PC-3 (cell line): ENCODE measurements around the gene SOBP. TPM values are rescaled to one million over a fixed set of nuclear protein-coding genes. Genes with fewer than 3 reads are reported as not detected.

ENCODE experiments used
- ATAC-seq: fragments of 200-7000 bp; cut with Tn5 transposase; 2 replicates; pipeline ENCODE4 v1.9.1; 2020; ENCODE audit warnings: mild to moderate bottlenecking, moderate library complexity
- BruUV-seq: library from RNA; stranded (reverse); fragments of 400-500 nt; replicated peaks from 2 replicates; lab custom pipeline; 2021; lab: Mats Ljungman, UMichigan
- CTCF ChIA-PET: fragments of 300-600 bp; sonication (Branson Sonifier 250); formaldehyde crosslinking; loops from one replicate; lab custom pipeline; 2022; ENCODE audit warnings: antibody characterized with exemption; lab: Charles Lee
- POLR2A ChIA-PET: fragments of 300-600 bp; sonication (Branson Sonifier 250); formaldehyde crosslinking; loops from one replicate; lab custom pipeline; 2022; ENCODE audit warnings: antibody characterized with exemption; ENCODE audit not compliant: unreplicated experiment; lab: Charles Lee
- DNase-seq: peaks from one replicate; pipeline ENCODE4 v3.0.0-alpha.2; 2015
- H2AFZ ChIP-seq: fragments of 300-600 bp; sonication (generic); 2 replicates; pipeline ENCODE4 v1.6.0; 2016; ENCODE audit warnings: antibody characterized with exemption, low read length
- H3F3A ChIP-seq: fragments of 300-600 bp; sonication (generic); one replicate; pipeline ENCODE4 v1.6.0; 2017; ENCODE audit warnings: antibody characterized with exemption, low read length, control low read depth, mild to moderate bottlenecking; ENCODE audit not compliant: unreplicated experiment
- H3K27ac ChIP-seq: fragments of 300-600 bp; sonication (generic); 2 replicates; pipeline ENCODE4 v1.5.1; 2016; ENCODE audit warnings: mild to moderate bottlenecking, low read length
- H3K27me3 ChIP-seq: fragments of 300-600 bp; sonication (generic); 2 replicates; pipeline ENCODE4 v1.6.1; 2016; ENCODE audit warnings: low read length, mixed read lengths
- H3K36me3 ChIP-seq: fragments of 300-600 bp; sonication (generic); 2 replicates; pipeline ENCODE4 v1.6.1; 2016; ENCODE audit warnings: low read depth, mixed run types, low read length, mixed read lengths
- H3K4me1 ChIP-seq: fragments of 300-600 bp; sonication (generic); 2 replicates; pipeline ENCODE4 v1.5.1; 2016; ENCODE audit warnings: low read length; ENCODE audit not compliant: insufficient read depth
- H3K4me2 ChIP-seq: fragments of 300-600 bp; sonication (generic); 2 replicates; pipeline ENCODE4 v1.6.0; 2016; ENCODE audit warnings: low read length
- H3K4me3 ChIP-seq: fragments of 300-600 bp; sonication (generic); 2 replicates; pipeline ENCODE4 v1.5.1; 2016; ENCODE audit warnings: mild to moderate bottlenecking, low read length, mixed read lengths
- H3K79me2 ChIP-seq: fragments of 300-600 bp; sonication (generic); 2 replicates; pipeline ENCODE4 v1.6.1; 2017; ENCODE audit warnings: low read length, mixed read lengths
- H3K9ac ChIP-seq: fragments of 300-600 bp; sonication (generic); 2 replicates; pipeline ENCODE4 v1.6.0; 2016; ENCODE audit warnings: mild to moderate bottlenecking, low read length
- H3K9me2 ChIP-seq: fragments of 300-600 bp; sonication (generic); replicated peaks from 2 replicates; pipeline ENCODE4 v1.6.1; 2016; ENCODE audit warnings: mixed run types, low read length, mixed read lengths
- H3K9me3 ChIP-seq: fragments of 300-600 bp; sonication (generic); 2 replicates; pipeline ENCODE4 v1.6.1; 2016; ENCODE audit warnings: low read length, mixed read lengths
- H4K20me1 ChIP-seq: fragments of 300-600 bp; sonication (generic); 2 replicates; pipeline ENCODE4 v1.6.1; 2016; ENCODE audit warnings: low read length, mixed read lengths
- CTCF ChIP-seq: fragments of 300-600 bp; sonication (generic); conservative IDR thresholded peaks from 2 replicates; pipeline ENCODE4 v1.5.1; 2017; ENCODE audit warnings: antibody characterized with exemption, low read depth, mild to moderate bottlenecking, low read length
- EZH2 ChIP-seq: fragments of 300-600 bp; sonication (generic); IDR thresholded peaks from one replicate; pipeline ENCODE4 v1.6.1; 2017; ENCODE audit warnings: antibody characterized with exemption, mild to moderate bottlenecking, low read length; ENCODE audit not compliant: unreplicated experiment
- EZH2phosphoT487 ChIP-seq: fragments of 300-600 bp; sonication (generic); IDR thresholded peaks from 2 replicates; pipeline ENCODE4 v1.6.1; 2018; ENCODE audit warnings: mild to moderate bottlenecking, antibody characterized with exemption, low read length, borderline replicate concordance
- intact Hi-C: fragments of 100-400 bp; cut with micrococcal nuclease; formaldehyde crosslinking; loops from 2 replicates; pipeline ENCODE4 v1.9.0; 2023
- total RNA-seq: library from RNA; depleted of rRNA; stranded (reverse); fragments of >200 nt; gene quantifications from 2 replicates; pipeline ENCODE4 v1.2.3, GENCODE V29; 2014

Gene SOBP
- total RNA-seq, 1 experiment from 2014 or later, result 0.15 TPM

GRCh38 chr6:107591346-107591745, 101.4 kb downstream of the SOBP start:
- Histone ChIP-seq H3K9me3 (no peaks in the 10 kb centered on the region), H3K4me2 (no peak overlapping the region), H2AFZ (no peak overlapping the region), H4K20me1 (no peaks in the 10 kb centered on the region), H3K9me2 (no peaks in the 10 kb centered on the region), H3K36me3 (no peaks in the 10 kb centered on the region), H3K4me3 (no peak overlapping the region), H3K27ac (no peak overlapping the region), H3K79me2 (no peaks in the 10 kb centered on the region), H3F3A (no peaks in the 10 kb centered on the region), H3K9ac (no peak overlapping the region), H3K4me1 (no peaks in the 10 kb centered on the region), H3K27me3 (peaks cover 60% of the 10 kb centered on the region)
- TF ChIP-seq CTCF (no peak), EZH2phosphoT487 (no peak), EZH2 (no peak)
- ATAC-seq, result no peak
- ChIA-PET POLR2A (no interaction called here), CTCF (no interaction called here)
- DNase-seq, result no peak
- BruUV-seq, result no TSS peak
- intact Hi-C loops, result no loop called here

- CTCF ChIA-PET, result no interaction called here
- no peaks in the 10 kb centered on the region for H3K4me1 ChIP-seq
- H3K79me2 ChIP-seq, result no peaks in the 10 kb centered on the region
- no peak overlapping the region for H3K27ac ChIP-seq
- H3F3A ChIP-seq, result no peaks in the 10 kb centered on the region
- H3K4me3 ChIP-seq, result no peak overlapping the region
- intact Hi-C loops, result no loop called here
- H3K36me3 ChIP-seq, result no peaks in the 10 kb centered on the region
- ATAC-seq (no peak), DNase-seq (no peak)
- H3K27me3 ChIP-seq, result peaks cover 45% of the 10 kb centered on the region
- H3K9ac ChIP-seq, result no peak overlapping the region
- no TSS peak for BruUV-seq
- no peak overlapping the region for H2AFZ ChIP-seq
- H4K20me1 ChIP-seq, result no peaks in the 10 kb centered on the region
- TF ChIP-seq CTCF, result no peak
- TF ChIP-seq EZH2, result no peak
- TF ChIP-seq EZH2phosphoT487, result no peak
- POLR2A ChIA-PET, result no interaction called here
- H3K4me2 ChIP-seq, result no peak overlapping the region
- H3K9me2 ChIP-seq, result no peaks in the 10 kb centered on the region
- no peaks in the 10 kb centered on the region for H3K9me3 ChIP-seq
Observed at GRCh38 chr6:107592806-107593205, 102.9 kb downstream of the SOBP start.

GRCh38 chr6:107594736-107595135, 104.8 kb downstream of the SOBP start:
- Histone ChIP-seq H3K4me2 (no peak overlapping the region), H4K20me1 (no peaks in the 10 kb centered on the region), H3K9me3 (no peaks in the 10 kb centered on the region), H3K9ac (no peak overlapping the region), H3K79me2 (no peaks in the 10 kb centered on the region), H3K27me3 (peaks cover 26% of the 10 kb centered on the region), H3K4me1 (no peaks in the 10 kb centered on the region), H3K4me3 (no peak overlapping the region), H2AFZ (no peak overlapping the region), H3K9me2 (no peaks in the 10 kb centered on the region), H3K36me3 (no peaks in the 10 kb centered on the region), H3F3A (no peaks in the 10 kb centered on the region), H3K27ac (no peak overlapping the region)
- POLR2A ChIA-PET, result no interaction called here
- intact Hi-C loops, result no loop called here
- CTCF ChIA-PET, result no interaction called here
- ATAC-seq (no peak), DNase-seq (no peak)
- TF ChIP-seq CTCF (no peak), EZH2phosphoT487 (no peak), EZH2 (no peak)
- no TSS peak for BruUV-seq
